Stimulated activated naive B cell treated with anti-CD40 and anti-IgM and Interleukin-4, amounts not matched to agents 10 μg/mL and 1 μg/mL and 100 μg/mL, for 72 hours (primary cell): ENCODE results near the gene ATP2A3.

Source experiments
- ATAC-seq, 2 donors: fragments of 150-1000 bp; cut with Tn5 transposase; replicated peaks; 2 replicates each; pipeline ENCODE4 v1.10.0; 2021; ENCODE audit warnings: moderate library complexity in 1 of 2
- DNase-seq: peaks from one replicate; pipeline ENCODE4 v3.0.0; 2021
- H3K27ac Mint-ChIP-seq: one replicate; pipeline ENCODE4 v1.8.0; 2022; ENCODE audit warnings: mild to moderate bottlenecking, mixed read lengths
- H3K27me3 Mint-ChIP-seq, 2 donors: one replicate each; pipeline ENCODE4 v1.8.0; 2022; ENCODE audit warnings: mixed read lengths in 2 of 2
- H3K36me3 Mint-ChIP-seq, 2 donors: one replicate each; pipeline ENCODE4 v1.8.0; 2022; ENCODE audit warnings: mixed read lengths in 2 of 2, mild to moderate bottlenecking in 1 of 2
- H3K4me1 Mint-ChIP-seq, 2 donors: one replicate each; pipeline ENCODE4 v1.8.0; 2022; ENCODE audit warnings: mixed read lengths in 2 of 2, mild to moderate bottlenecking in 1 of 2
- H3K4me3 Mint-ChIP-seq, 2 donors: one replicate each; pipeline ENCODE4 v1.8.0; 2022; ENCODE audit warnings: mild to moderate bottlenecking in 2 of 2, mixed read lengths in 2 of 2, moderate library complexity in 1 of 2
- H3K9me3 Mint-ChIP-seq, 2 donors: one replicate each; pipeline ENCODE4 v1.8.0; 2022; ENCODE audit warnings: mixed read lengths in 2 of 2, mild to moderate bottlenecking in 1 of 2

Gene ATP2A3

GRCh38 chr17:3891626-3892094, 72.6 kb downstream of the ATP2A3 start:
- Mint-ChIP-seq H3K9me3 (no peaks in the 10 kb centered on the region), H3K4me3 (peak overlapping the region; percentile 70 to 75), H3K4me1 (peaks cover 52 to 72% of the 10 kb centered on the region in 2 donors), H3K27ac (peak overlapping the region; percentile 89), H3K36me3 (peaks cover 5 to 6% of the 10 kb centered on the region in 2 donors), H3K27me3 (no peaks in the 10 kb centered on the region)
- no peak for DNase-seq
- ATAC-seq: no peak

GRCh38 chr17:3890878-3891219, 73.4 kb downstream of the ATP2A3 start:
- no peaks in the 10 kb centered on the region for H3K9me3 Mint-ChIP-seq
- H3K27ac Mint-ChIP-seq: peak overlapping the region; percentile 75
- H3K27me3 Mint-ChIP-seq: no peaks in the 10 kb centered on the region
- ATAC-seq (no peak), DNase-seq (no peak)
- H3K4me1 Mint-ChIP-seq: peaks cover 58 to 79% of the 10 kb centered on the region in 2 donors
- peak overlapping the region; percentile 64 to 65 for H3K4me3 Mint-ChIP-seq
- H3K36me3 Mint-ChIP-seq: no peaks in the 10 kb centered on the region

- DNase-seq (peak; percentile 61), ATAC-seq (peak in 1 of 2 donors; percentile 8)
- Mint-ChIP-seq H3K9me3 (no peaks in the 10 kb centered on the region), H3K4me1 (peaks cover 57 to 78% of the 10 kb centered on the region in 2 donors), H3K4me3 (peak overlapping the region; percentile 64 to 65), H3K27ac (peak overlapping the region; percentile 75), H3K36me3 (peaks cover 0 to 2% of the 10 kb centered on the region in 2 donors), H3K27me3 (no peaks in the 10 kb centered on the region)
Measured at GRCh38 chr17:3890082-3890877, 74.0 kb downstream of the ATP2A3 start.

- no peak overlapping the region for H3K27ac Mint-ChIP-seq
- peaks cover 4 to 10% of the 10 kb centered on the region in 2 donors for H3K36me3 Mint-ChIP-seq
- ATAC-seq: no peak
Measured at GRCh38 chr17:3889325-3890012, 74.8 kb downstream of the ATP2A3 start.

GRCh38 chr17:3888343-3889171, 75.7 kb downstream of the ATP2A3 start:
- Mint-ChIP-seq H3K27me3 (no peaks in the 10 kb centered on the region), H3K4me1 (peaks cover 48 to 66% of the 10 kb centered on the region in 2 donors), H3K9me3 (no peaks in the 10 kb centered on the region), H3K27ac (no peak overlapping the region), H3K36me3 (peaks cover 10 to 17% of the 10 kb centered on the region in 2 donors), H3K4me3 (no peak overlapping the region)
- ATAC-seq (no peak), DNase-seq (no peak)

More at GRCh38 chr17:3889325-3890012, 74.8 kb downstream of the ATP2A3 start:
- no peak for DNase-seq
- Mint-ChIP-seq H3K27me3 (no peaks in the 10 kb centered on the region), H3K4me1 (peaks cover 54 to 73% of the 10 kb centered on the region in 2 donors), H3K9me3 (no peaks in the 10 kb centered on the region), H3K4me3 (no peak overlapping the region)

- Mint-ChIP-seq H3K27ac (peak overlapping the region; percentile 9), H3K9me3 (no peaks in the 10 kb centered on the region), H3K4me3 (no peak overlapping the region)
Measured at GRCh38 chr17:3887804-3888203, 76.4 kb downstream of the ATP2A3 start.

GRCh38 chr17:3887394-3887793, 76.8 kb downstream of the ATP2A3 start:
- no peaks in the 10 kb centered on the region for H3K27me3 Mint-ChIP-seq
- H3K36me3 Mint-ChIP-seq: peaks cover 14 to 26% of the 10 kb centered on the region in 2 donors
- DNase-seq (no peak), ATAC-seq (no peak)
- H3K4me1 Mint-ChIP-seq: peaks cover 48 to 72% of the 10 kb centered on the region in 2 donors
- no peaks in the 10 kb centered on the region for H3K9me3 Mint-ChIP-seq
- peak overlapping the region; percentile 85 for H3K27ac Mint-ChIP-seq
- H3K4me3 Mint-ChIP-seq: peak overlapping the region in 1 of 2 donors; percentile 3

More at GRCh38 chr17:3887804-3888203, 76.4 kb downstream of the ATP2A3 start:
- DNase-seq (no peak), ATAC-seq (no peak)
- H3K36me3 Mint-ChIP-seq: peaks cover 13 to 24% of the 10 kb centered on the region in 2 donors
- H3K27me3 Mint-ChIP-seq: no peaks in the 10 kb centered on the region
- H3K4me1 Mint-ChIP-seq: peaks cover 47 to 68% of the 10 kb centered on the region in 2 donors

- H3K36me3 Mint-ChIP-seq: peaks cover 14 to 26% of the 10 kb centered on the region in 2 donors
- DNase-seq (no peak), ATAC-seq (peak; percentile 55 to 62)
- H3K4me3 Mint-ChIP-seq: peak overlapping the region in 1 of 2 donors; percentile 3
- peaks cover 48 to 72% of the 10 kb centered on the region in 2 donors for H3K4me1 Mint-ChIP-seq
- H3K27ac Mint-ChIP-seq: peak overlapping the region; percentile 85
- H3K9me3 Mint-ChIP-seq: no peaks in the 10 kb centered on the region
- no peaks in the 10 kb centered on the region for H3K27me3 Mint-ChIP-seq
Measured at GRCh38 chr17:3886776-3887175, 77.5 kb downstream of the ATP2A3 start.

GRCh38 chr17:3885970-3886369, 78.3 kb downstream of the ATP2A3 start:
- H3K4me3 Mint-ChIP-seq: no peak overlapping the region
- peak overlapping the region; percentile 47 for H3K27ac Mint-ChIP-seq
- no peak for DNase-seq
- peaks cover 14 to 32% of the 10 kb centered on the region in 2 donors for H3K36me3 Mint-ChIP-seq
- H3K4me1 Mint-ChIP-seq: peaks cover 40 to 64% of the 10 kb centered on the region in 2 donors
- no peaks in the 10 kb centered on the region for H3K27me3 Mint-ChIP-seq
- no peak for ATAC-seq
- H3K9me3 Mint-ChIP-seq: no peaks in the 10 kb centered on the region

GRCh38 chr17:3885271-3885670, 79.0 kb downstream of the ATP2A3 start:
- no peak for ATAC-seq
- DNase-seq: no peak
- Mint-ChIP-seq H3K4me3 (no peak overlapping the region), H3K27ac (no peak overlapping the region), H3K36me3 (peaks cover 15 to 32% of the 10 kb centered on the region in 2 donors), H3K4me1 (peaks cover 33 to 57% of the 10 kb centered on the region in 2 donors), H3K9me3 (no peaks in the 10 kb centered on the region), H3K27me3 (no peaks in the 10 kb centered on the region)

- Mint-ChIP-seq H3K36me3 (peaks cover 23 to 42% of the 10 kb centered on the region in 2 donors), H3K9me3 (no peaks in the 10 kb centered on the region), H3K4me1 (peaks cover 27 to 46% of the 10 kb centered on the region in 2 donors), H3K4me3 (no peak overlapping the region), H3K27me3 (no peaks in the 10 kb centered on the region), H3K27ac (no peak overlapping the region)
- no peak for DNase-seq
- no peak for ATAC-seq
Measured at GRCh38 chr17:3884188-3884587, 80.0 kb downstream of the ATP2A3 start.

GRCh38 chr17:3882276-3882675, 82.0 kb downstream of the ATP2A3 start:
- H3K27ac Mint-ChIP-seq: no peak overlapping the region

GRCh38 chr17:3880983-3881382, 83.3 kb downstream of the ATP2A3 start:
- Mint-ChIP-seq H3K36me3 (peaks cover 39 to 64% of the 10 kb centered on the region in 2 donors), H3K4me3 (no peak overlapping the region), H3K27ac (peak overlapping the region; percentile 59), H3K4me1 (peaks cover 6 to 14% of the 10 kb centered on the region in 2 donors), H3K27me3 (no peaks in the 10 kb centered on the region), H3K9me3 (no peaks in the 10 kb centered on the region)
- DNase-seq (no peak), ATAC-seq (no peak)

More at GRCh38 chr17:3882276-3882675, 82.0 kb downstream of the ATP2A3 start:
- H3K4me3 Mint-ChIP-seq: no peak overlapping the region
- peaks cover 29 to 56% of the 10 kb centered on the region in 2 donors for H3K36me3 Mint-ChIP-seq
- no peaks in the 10 kb centered on the region for H3K9me3 Mint-ChIP-seq
- no peaks in the 10 kb centered on the region for H3K27me3 Mint-ChIP-seq
- peaks cover 19 to 27% of the 10 kb centered on the region in 2 donors for H3K4me1 Mint-ChIP-seq
- ATAC-seq: peak; percentile 26 to 36
- no peak for DNase-seq
